Neural crest cell (in vitro differentiated cells): ENCODE data around the gene DNPH1. TPM values are rescaled to one million over a fixed set of nuclear protein-coding genes. Genes with fewer than 3 reads are reported as not detected.

Experiments
- DNase-seq: peaks from one replicate; pipeline ENCODE4 v3.0.0; 2021; ENCODE audit warnings: low read depth, mixed read lengths, low spot score
- H3K27ac Mint-ChIP-seq: one replicate; pipeline ENCODE4 v1.8.0; 2021; ENCODE audit warnings: mild to moderate bottlenecking, mixed read lengths; ENCODE audit not compliant: unreplicated experiment
- H3K27me3 Mint-ChIP-seq: 2 replicates; pipeline ENCODE4 v1.8.0; 2021; ENCODE audit warnings: low read depth, mild to moderate bottlenecking, mixed read lengths
- H3K36me3 Mint-ChIP-seq: 2 replicates; pipeline ENCODE4 v1.8.0; 2021; ENCODE audit warnings: low read depth, mild to moderate bottlenecking, mixed read lengths
- H3K4me1 Mint-ChIP-seq: 2 replicates; pipeline ENCODE4 v1.8.0; 2021; ENCODE audit warnings: mixed read lengths
- H3K4me3 Mint-ChIP-seq: one replicate; pipeline ENCODE4 v1.8.0; 2021; ENCODE audit warnings: mild to moderate bottlenecking, mixed read lengths
- H3K9me3 Mint-ChIP-seq: 2 replicates; pipeline ENCODE4 v1.8.0; 2021; ENCODE audit warnings: mixed read lengths
- long read RNA-seq: library from polyadenylated mRNA; unstranded; transcript quantifications from one replicate; pipeline ENCODE4 v2.0.0, GENCODE V29; 2020
- total RNA-seq: library from RNA; stranded (reverse); gene quantifications from 2 replicates; pipeline ENCODE4 v1.2.1, GENCODE V29; 2021
- TF ChIP-seq, protein P1 (sequence below): fragments of 200-600 bp; sonication (generic); conservative IDR thresholded peaks from 2 replicates; pipeline ENCODE4 v1.5.0; 2021; ENCODE audit warnings: antibody characterized with exemption, mild to moderate bottlenecking

DNPH1 gene, protein sequence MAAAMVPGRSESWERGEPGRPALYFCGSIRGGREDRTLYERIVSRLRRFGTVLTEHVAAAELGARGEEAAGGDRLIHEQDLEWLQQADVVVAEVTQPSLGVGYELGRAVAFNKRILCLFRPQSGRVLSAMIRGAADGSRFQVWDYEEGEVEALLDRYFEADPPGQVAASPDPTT
- total RNA-seq: 50.3 and 55.1 TPM in 2 replicates
- long read RNA-seq, transcript DNPH1-201 (4 exons, 657 nt): major isoform, 7 of 9 reads
- long read RNA-seq, partial matches to known transcripts: 0 of 9 reads
- long read RNA-seq, other reads (novel, unspliced or antisense): 1 of 9 reads

DNA sequence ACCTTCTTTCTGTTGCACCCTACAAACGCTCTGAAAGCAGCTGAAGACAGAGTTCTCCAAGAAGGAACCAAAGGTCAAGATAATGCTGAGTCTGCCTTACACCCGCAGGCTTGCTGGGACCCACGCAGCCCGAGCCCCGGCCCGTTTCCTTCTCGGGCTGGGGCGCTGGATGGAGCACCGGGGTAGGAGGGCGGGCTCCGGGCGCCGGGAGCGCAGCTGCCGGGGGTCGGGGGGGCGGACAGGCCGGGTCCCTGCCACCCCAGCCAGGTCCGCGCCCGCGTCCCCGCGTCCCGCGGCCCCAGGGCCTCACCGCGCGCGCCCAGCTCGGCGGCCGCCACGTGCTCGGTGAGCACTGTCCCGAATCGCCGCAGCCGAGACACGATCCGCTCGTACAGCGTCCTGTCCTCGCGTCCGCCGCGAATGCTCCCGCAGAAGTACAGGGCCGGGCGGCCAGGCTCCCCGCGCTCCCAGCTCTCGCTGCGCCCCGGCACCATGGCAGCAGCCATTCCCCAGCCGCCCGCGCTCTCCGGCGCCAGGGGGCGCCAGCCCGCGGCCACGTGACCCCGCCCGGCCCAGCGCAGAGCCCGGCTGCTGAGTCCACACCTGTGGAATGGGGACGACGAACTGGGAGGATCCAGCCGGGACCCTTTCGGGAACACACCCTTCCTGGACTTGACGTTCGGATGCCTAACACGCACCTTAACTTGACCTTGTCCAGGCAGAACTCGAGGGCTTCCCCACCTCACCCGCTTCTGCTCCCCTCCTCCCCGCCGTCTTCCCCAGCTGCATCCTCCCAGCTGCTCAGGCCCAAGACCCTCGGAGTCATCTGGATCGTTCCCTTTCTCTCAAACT lies at the start of gene DNPH1:
DNPH1 (minus strand) TSS at position 531 of the 852 bp plus-strand sequence; CDS start at position 506, 25 bp downstream.
- peaks cover 20% of the 10 kb centered on the region for H3K4me1 Mint-ChIP-seq
- H3K27ac Mint-ChIP-seq: peak within 1 kb of the TSS; percentile 80
- TF ChIP-seq, protein P1, sequence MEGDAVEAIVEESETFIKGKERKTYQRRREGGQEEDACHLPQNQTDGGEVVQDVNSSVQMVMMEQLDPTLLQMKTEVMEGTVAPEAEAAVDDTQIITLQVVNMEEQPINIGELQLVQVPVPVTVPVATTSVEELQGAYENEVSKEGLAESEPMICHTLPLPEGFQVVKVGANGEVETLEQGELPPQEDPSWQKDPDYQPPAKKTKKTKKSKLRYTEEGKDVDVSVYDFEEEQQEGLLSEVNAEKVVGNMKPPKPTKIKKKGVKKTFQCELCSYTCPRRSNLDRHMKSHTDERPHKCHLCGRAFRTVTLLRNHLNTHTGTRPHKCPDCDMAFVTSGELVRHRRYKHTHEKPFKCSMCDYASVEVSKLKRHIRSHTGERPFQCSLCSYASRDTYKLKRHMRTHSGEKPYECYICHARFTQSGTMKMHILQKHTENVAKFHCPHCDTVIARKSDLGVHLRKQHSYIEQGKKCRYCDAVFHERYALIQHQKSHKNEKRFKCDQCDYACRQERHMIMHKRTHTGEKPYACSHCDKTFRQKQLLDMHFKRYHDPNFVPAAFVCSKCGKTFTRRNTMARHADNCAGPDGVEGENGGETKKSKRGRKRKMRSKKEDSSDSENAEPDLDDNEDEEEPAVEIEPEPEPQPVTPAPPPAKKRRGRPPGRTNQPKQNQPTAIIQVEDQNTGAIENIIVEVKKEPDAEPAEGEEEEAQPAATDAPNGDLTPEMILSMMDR: peak; percentile 94
- peak within 1 kb of the TSS; percentile 87 for H3K4me3 Mint-ChIP-seq
- peak; percentile 75 for DNase-seq
- no peaks in the 10 kb centered on the region for H3K9me3 Mint-ChIP-seq
- peaks cover 23% of the 10 kb centered on the region for H3K27me3 Mint-ChIP-seq
- peaks cover under 1% of the 10 kb centered on the region for H3K36me3 Mint-ChIP-seq

- no peaks in the 10 kb centered on the region for H3K9me3 Mint-ChIP-seq
- TF ChIP-seq, protein P1: no peak
- no peak for DNase-seq
- no peak overlapping the region for H3K27ac Mint-ChIP-seq
- peaks cover 34% of the 10 kb centered on the region for H3K27me3 Mint-ChIP-seq
- H3K4me1 Mint-ChIP-seq: peaks cover 22% of the 10 kb centered on the region
- H3K4me3 Mint-ChIP-seq: no peak overlapping the region
- no peaks in the 10 kb centered on the region for H3K36me3 Mint-ChIP-seq
Measured at GRCh38 chr6:43278524-43279078, 49.3 kb upstream of the DNPH1 start.

- H3K27ac Mint-ChIP-seq: no peak overlapping the region
- no peaks in the 10 kb centered on the region for H3K9me3 Mint-ChIP-seq
- H3K4me3 Mint-ChIP-seq: peak overlapping the region; percentile 57
- TF ChIP-seq, protein P1: no peak
- H3K27me3 Mint-ChIP-seq: peaks cover 40% of the 10 kb centered on the region
- no peak for DNase-seq
- peaks cover 22% of the 10 kb centered on the region for H3K4me1 Mint-ChIP-seq
- H3K36me3 Mint-ChIP-seq: no peaks in the 10 kb centered on the region
Measured at GRCh38 chr6:43277643-43278523, 48.6 kb upstream of the DNPH1 start.

- TF ChIP-seq, protein P1: no peak
- no peak overlapping the region for H3K4me3 Mint-ChIP-seq
- no peaks in the 10 kb centered on the region for H3K36me3 Mint-ChIP-seq
- H3K27me3 Mint-ChIP-seq: peaks cover 45% of the 10 kb centered on the region
- no peak overlapping the region for H3K27ac Mint-ChIP-seq
- H3K4me1 Mint-ChIP-seq: peaks cover 22% of the 10 kb centered on the region
- no peaks in the 10 kb centered on the region for H3K9me3 Mint-ChIP-seq
- DNase-seq: no peak
Measured at GRCh38 chr6:43277306-43277642, 48.0 kb upstream of the DNPH1 start.
